Activated CD8-positive, alpha-beta T cell treated with anti-CD3 and anti-CD28 coated beads, Interleukin-2, amount 10 ng/mL, durations not matched to agents 7 days and 5 days (primary cell): ENCODE results near the gene SHISA8. TPM values are rescaled to one million over a fixed set of nuclear protein-coding genes. Genes with fewer than 3 reads are reported as not detected.

ENCODE experiments used
- ATAC-seq: fragments of 150-1000 bp; cut with Tn5 transposase; one replicate; pipeline ENCODE4 v1.10.0; 2021; ENCODE audit warnings: moderate library complexity
- CTCF ChIA-PET: fragments of 350-600 bp; sonication (Branson Sonifier 250); formaldehyde crosslinking; loops from one replicate; lab custom pipeline; 2021; ENCODE audit warnings: antibody characterized with exemption; lab: Charles Lee
- POLR2A ChIA-PET: fragments of 350-600 bp; sonication (Branson Sonifier 250); formaldehyde crosslinking; loops from one replicate; lab custom pipeline; 2021; ENCODE audit warnings: antibody characterized with exemption; lab: Charles Lee
- DNase-seq: peaks from one replicate; pipeline ENCODE4 v3.0.0-alpha.2; 2020
- H3K27ac Mint-ChIP-seq: one replicate; pipeline ENCODE4 v1.8.0; 2021; ENCODE audit warnings: mild to moderate bottlenecking, mixed read lengths
- H3K27me3 Mint-ChIP-seq: one replicate; pipeline ENCODE4 v1.8.0; 2021; ENCODE audit warnings: low read depth, mixed read lengths
- H3K36me3 Mint-ChIP-seq: one replicate; pipeline ENCODE4 v1.8.0; 2021; ENCODE audit warnings: low read depth, mixed read lengths
- H3K4me1 Mint-ChIP-seq: one replicate; pipeline ENCODE4 v1.8.0; 2021; ENCODE audit warnings: low read depth, mixed read lengths
- H3K4me3 Mint-ChIP-seq: one replicate; pipeline ENCODE4 v1.8.0; 2021; ENCODE audit warnings: mild to moderate bottlenecking, mixed read lengths
- H3K9me3 Mint-ChIP-seq: one replicate; pipeline ENCODE4 v1.8.0; 2022; ENCODE audit warnings: mixed read lengths; ENCODE audit not compliant: insufficient read depth
- total RNA-seq, 2 experiments: library from RNA; stranded (reverse); gene quantifications; one replicate each; pipeline ENCODE4 v1.2.3, GENCODE V29; 2021

The SHISA8 gene
- total RNA-seq, 2 experiments from 2014 or later: not detected

GRCh38 chr22:41920271-41920976 is 5.5 kb upstream of the SHISA8 start:
- POLR2A ChIA-PET: interaction anchor here (1.1 kb wide), 1 partner anchor 11 kb away, joined by 6 read pairs; no protein-coding TSS in a partner anchor
- DNase-seq (no peak), ATAC-seq (no peak)
- Mint-ChIP-seq H3K27me3 (peaks cover 28% of the 10 kb centered on the region), H3K4me3 (peak overlapping the region; percentile 15), H3K9me3 (no peaks in the 10 kb centered on the region), H3K4me1 (peaks cover 26% of the 10 kb centered on the region), H3K36me3 (no peaks in the 10 kb centered on the region), H3K27ac (no peak overlapping the region)
- CTCF ChIA-PET: no interaction called here

GRCh38 chr22:41919357-41920224 is 4.7 kb upstream of the SHISA8 start:
- CTCF ChIA-PET: interaction anchor here (1.0 kb wide), 1 partner anchor 173 kb away, joined by 3 read pairs; no protein-coding TSS in a partner anchor
- Mint-ChIP-seq H3K36me3 (no peaks in the 10 kb centered on the region), H3K4me1 (peaks cover 24% of the 10 kb centered on the region), H3K27ac (no peak overlapping the region), H3K9me3 (no peaks in the 10 kb centered on the region), H3K27me3 (peaks cover 29% of the 10 kb centered on the region), H3K4me3 (peak overlapping the region; percentile 53)
- POLR2A ChIA-PET: interaction anchor here (1.0 to 1.1 kb wide), 2 partner anchors 10 to 21 kb away, joined by 3 to 6 read pairs; no protein-coding TSS in a partner anchor
- peak; percentile 54 for ATAC-seq
- DNase-seq: peak; percentile 50

- H3K27ac Mint-ChIP-seq: peak overlapping the region; percentile 55
- DNase-seq: no peak
- ChIA-PET CTCF (interaction anchor here (0.7 to 2.9 kb wide), 2 partner anchors 7 to 230 kb away, joined by 3 to 8 read pairs; no protein-coding TSS in a partner anchor), POLR2A (interaction anchor here (1.4 kb wide), 1 partner anchor 10 kb away, joined by 3 read pairs; no protein-coding TSS in a partner anchor)
- no peaks in the 10 kb centered on the region for H3K9me3 Mint-ChIP-seq
- H3K4me3 Mint-ChIP-seq: no peak overlapping the region
- peaks cover 33% of the 10 kb centered on the region for H3K27me3 Mint-ChIP-seq
- peaks cover 24% of the 10 kb centered on the region for H3K4me1 Mint-ChIP-seq
- no peaks in the 10 kb centered on the region for H3K36me3 Mint-ChIP-seq
- no peak for ATAC-seq
These were observed 3.3 kb upstream of the SHISA8 start for GRCh38 chr22:41917903-41918791.

- DNase-seq: no peak
- peaks cover 24% of the 10 kb centered on the region for H3K4me1 Mint-ChIP-seq
- ChIA-PET CTCF (interaction anchor here (0.7 to 2.9 kb wide), 2 partner anchors 8 to 230 kb away, joined by 3 to 8 read pairs; no protein-coding TSS in a partner anchor), POLR2A (interaction anchor here (1.4 kb wide), 1 partner anchor 11 kb away, joined by 3 read pairs; no protein-coding TSS in a partner anchor)
- H3K27ac Mint-ChIP-seq: no peak overlapping the region
- no peak overlapping the region for H3K4me3 Mint-ChIP-seq
- H3K27me3 Mint-ChIP-seq: peaks cover 40% of the 10 kb centered on the region
- no peaks in the 10 kb centered on the region for H3K9me3 Mint-ChIP-seq
- no peak for ATAC-seq
- no peaks in the 10 kb centered on the region for H3K36me3 Mint-ChIP-seq
These were observed 2.6 kb upstream of the SHISA8 start for GRCh38 chr22:41917375-41917902.

- no peak overlapping the region for H3K4me3 Mint-ChIP-seq
- H3K9me3 Mint-ChIP-seq: no peaks in the 10 kb centered on the region
- peaks cover 24% of the 10 kb centered on the region for H3K4me1 Mint-ChIP-seq
- CTCF ChIA-PET: interaction anchor here (0.8 to 2.9 kb wide), 2 partner anchors 9 to 58 kb away, joined by 3 to 8 read pairs; no protein-coding TSS in a partner anchor
- no peak overlapping the region for H3K27ac Mint-ChIP-seq
- POLR2A ChIA-PET: interaction anchor here (1.4 kb wide), 1 partner anchor 12 kb away, joined by 3 read pairs; no protein-coding TSS in a partner anchor
- ATAC-seq (no peak), DNase-seq (no peak)
- H3K27me3 Mint-ChIP-seq: peaks cover 46% of the 10 kb centered on the region
- no peaks in the 10 kb centered on the region for H3K36me3 Mint-ChIP-seq
These were observed 2.0 kb upstream of the SHISA8 start for GRCh38 chr22:41916745-41917358.

- H3K4me1 Mint-ChIP-seq: peaks cover 28% of the 10 kb centered on the region
- H3K27ac Mint-ChIP-seq: no peak overlapping the region
- no peak overlapping the region for H3K4me3 Mint-ChIP-seq
- CTCF ChIA-PET: interaction anchor here (0.8 to 2.9 kb wide), 2 partner anchors 10 to 57 kb away, joined by 3 to 8 read pairs; no protein-coding TSS in a partner anchor
- POLR2A ChIA-PET: interaction anchor here (1.0 kb wide), 1 partner anchor 229 kb away, joined by 4 read pairs; no protein-coding TSS in a partner anchor
- ATAC-seq (no peak), DNase-seq (no peak)
- peaks cover 53% of the 10 kb centered on the region for H3K27me3 Mint-ChIP-seq
- no peaks in the 10 kb centered on the region for H3K9me3 Mint-ChIP-seq
- no peaks in the 10 kb centered on the region for H3K36me3 Mint-ChIP-seq
These were observed 1.1 kb upstream of the SHISA8 start for GRCh38 chr22:41915786-41916493.

- peaks cover 25% of the 10 kb centered on the region for H3K4me1 Mint-ChIP-seq
- ATAC-seq: peak; percentile 6
- CTCF ChIA-PET: no interaction called here
- no peaks in the 10 kb centered on the region for H3K36me3 Mint-ChIP-seq
- peaks cover 52% of the 10 kb centered on the region for H3K27me3 Mint-ChIP-seq
- no peak for DNase-seq
- no peak overlapping the region for H3K27ac Mint-ChIP-seq
- no peaks in the 10 kb centered on the region for H3K9me3 Mint-ChIP-seq
- POLR2A ChIA-PET: no interaction called here
- H3K4me3 Mint-ChIP-seq: no peak overlapping the region
These were observed 251 bp downstream of the SHISA8 start for GRCh38 chr22:41914611-41915034.

- ATAC-seq (no peak), DNase-seq (no peak)
- Mint-ChIP-seq H3K4me3 (no peak overlapping the region), H3K27ac (no peak overlapping the region), H3K36me3 (peaks cover 4% of the 10 kb centered on the region), H3K9me3 (no peaks in the 10 kb centered on the region), H3K27me3 (peaks cover 56% of the 10 kb centered on the region), H3K4me1 (peaks cover 26% of the 10 kb centered on the region)
- POLR2A ChIA-PET: no interaction called here
- CTCF ChIA-PET: no interaction called here
These were observed 886 bp downstream of the SHISA8 start for GRCh38 chr22:41913842-41914534.

- ChIA-PET CTCF (interaction anchor here (0.6 to 1.4 kb wide), 3 partner anchors 13 to 77 kb away, joined by 3 to 5 read pairs (median 3); partner anchors contain the start of gene TNFRSF13C), POLR2A (interaction anchor here (0.7 kb wide), 1 partner anchor 15 kb away, joined by 3 read pairs; no protein-coding TSS in a partner anchor)
- Mint-ChIP-seq H3K27me3 (peaks cover 56% of the 10 kb centered on the region), H3K9me3 (no peaks in the 10 kb centered on the region), H3K4me3 (no peak overlapping the region), H3K4me1 (peaks cover 28% of the 10 kb centered on the region), H3K27ac (no peak overlapping the region), H3K36me3 (peaks cover 4% of the 10 kb centered on the region)
- no peak for DNase-seq
- ATAC-seq: no peak
These were observed 1.7 kb downstream of the SHISA8 start for GRCh38 chr22:41913040-41913719.
